GM12864 (cell line): Measurements from ENCODE around the gene XRCC4.
"Not testable (repeated sequence)": the region's sequence is repeated elsewhere in the genome, so short reads cannot be mapped to it uniquely, and the experiment has no call there.

ENCODE experiments used
- DNase-seq: peaks from one replicate; pipeline ENCODE4 v3.0.0-alpha.2; 2011; ENCODE audit warnings: low read depth
- H3K4me3 ChIP-seq: 2 replicates; pipeline ENCODE4 v1.5.1; 2011; ENCODE audit warnings: mild to moderate bottlenecking, low read depth, low read length, control low read depth
- CTCF ChIP-seq: IDR thresholded peaks from 2 replicates; pipeline ENCODE4 v1.5.1; 2011; ENCODE audit warnings: low read depth, mild to moderate bottlenecking, moderate library complexity, low read length, control low read depth, inconsistent platforms; ENCODE audit errors: missing control alignments

Gene XRCC4

GRCh38 chr5:83348281-83348780 lies 271.0 kb downstream of the XRCC4 start:
- no peak overlapping the region for H3K4me3 ChIP-seq
- no peak for DNase-seq
- no peak for TF ChIP-seq CTCF

- TF ChIP-seq CTCF, result no peak
- no peak for DNase-seq
Measured at GRCh38 chr5:83353231-83353630, 275.9 kb downstream of the XRCC4 start.

GRCh38 chr5:83353774-83354173 lies 276.4 kb downstream of the XRCC4 start:
- TF ChIP-seq CTCF, result no peak
- no peak overlapping the region for H3K4me3 ChIP-seq
- no peak for DNase-seq

More at GRCh38 chr5:83353231-83353630, 275.9 kb downstream of the XRCC4 start:
- H3K4me3 ChIP-seq, result no peak overlapping the region

- no peak for DNase-seq
- no peak for TF ChIP-seq CTCF
- H3K4me3 ChIP-seq, result no peak overlapping the region
Measured at GRCh38 chr5:83354958-83355357, 277.6 kb downstream of the XRCC4 start.

GRCh38 chr5:83355482-83356014 lies 278.2 kb downstream of the XRCC4 start:
- not testable (repeated sequence) for DNase-seq, H3K4me3 ChIP-seq

- no peak for DNase-seq
- TF ChIP-seq CTCF, result no peak
- no peak overlapping the region for H3K4me3 ChIP-seq
Measured at GRCh38 chr5:83357621-83358231, 280.4 kb downstream of the XRCC4 start.

GRCh38 chr5:83360573-83360972 lies 283.2 kb downstream of the XRCC4 start:
- no peak for TF ChIP-seq CTCF
- no peak overlapping the region for H3K4me3 ChIP-seq
- DNase-seq, result no peak
